Stimulated activated CD4-positive, alpha-beta T cell treated with anti-CD3 and anti-CD28 coated beads, Interleukin-4, amount 100 ng/mL, for 4 hours (primary cell): Measurements from ENCODE around the gene PDE10A.

Experiments used
- DNase-seq, 2 experiments: peaks; one replicate each; pipeline ENCODE4 v3.0.0-alpha.2; 2020

The PDE10A gene

DNA sequence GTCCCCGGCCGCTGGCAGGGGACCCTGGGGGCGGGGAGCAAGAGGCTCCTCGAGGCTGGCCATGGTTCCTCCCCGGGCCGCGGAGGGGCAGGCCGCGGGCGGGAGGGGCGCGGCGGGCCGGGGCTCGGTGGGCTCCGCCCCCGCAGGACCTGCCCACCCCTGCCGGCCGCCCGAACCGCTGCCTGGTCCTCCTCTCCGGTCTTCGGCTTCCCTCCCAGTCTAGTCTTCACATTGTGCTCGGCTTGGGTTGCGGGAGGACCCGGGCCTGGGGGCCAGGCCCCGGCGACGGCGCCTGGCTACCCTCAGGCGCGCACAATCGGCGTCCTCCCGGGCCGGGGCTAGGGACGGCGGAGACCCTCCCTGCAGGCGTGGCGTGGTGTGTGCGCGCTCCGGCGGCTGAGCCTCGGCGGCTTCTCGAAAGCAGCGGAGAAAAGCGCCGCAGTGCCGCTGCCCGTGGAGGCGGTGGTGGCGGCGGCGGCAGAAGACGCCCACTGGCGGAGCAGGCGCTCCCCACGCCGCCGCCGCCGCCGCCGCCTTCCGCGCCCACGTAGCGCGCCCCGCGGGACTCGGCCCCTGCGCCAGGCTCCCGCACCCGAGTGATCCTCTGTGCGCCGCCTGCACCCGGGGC lies at the start of gene PDE10A:
PDE10A (minus strand) TSS at position 493 of the 628 bp plus-strand sequence; CDS start at position 63, 430 bp downstream.
- DNase-seq, result no peak

- no peak for DNase-seq
These were observed 46.0 kb upstream of the PDE10A start for GRCh38 chr6:165708985-165709576.

- DNase-seq, result no peak
These were observed 44.2 kb upstream of the PDE10A start for GRCh38 chr6:165707067-165707853.

DNA sequence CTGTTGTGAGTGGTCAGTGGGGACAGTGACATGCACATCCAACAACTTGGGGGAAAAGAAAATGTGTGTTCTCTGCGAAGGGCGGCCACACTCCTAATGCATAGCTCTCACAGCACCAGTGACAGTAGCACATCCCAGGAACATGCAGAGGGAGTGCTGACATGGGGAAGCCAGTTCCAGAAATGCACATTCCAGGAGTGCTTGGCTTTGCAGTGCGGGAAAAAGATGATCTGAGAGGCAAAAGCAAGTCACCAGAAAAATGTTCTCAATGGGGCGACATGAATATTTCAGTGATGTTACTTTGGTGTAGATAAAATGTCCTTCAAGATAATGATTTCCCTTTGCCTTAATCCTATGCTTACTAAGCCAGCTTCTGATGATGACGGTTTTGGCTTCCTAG lies 42.9 kb upstream of the PDE10A start:
- DNase-seq, result no peak

GRCh38 chr6:165704045-165704748 lies 41.2 kb upstream of the PDE10A start:
- DNase-seq, result no peak

GRCh38 chr6:165702669-165703068 lies 39.6 kb upstream of the PDE10A start:
- DNase-seq, result no peak

GRCh38 chr6:165701564-165702354 lies 38.7 kb upstream of the PDE10A start:
- DNase-seq, result no peak

GRCh38 chr6:165701005-165701404 lies 38.0 kb upstream of the PDE10A start:
- no peak for DNase-seq

- no peak for DNase-seq
These were observed 35.8 kb upstream of the PDE10A start for GRCh38 chr6:165698868-165699267.

DNA sequence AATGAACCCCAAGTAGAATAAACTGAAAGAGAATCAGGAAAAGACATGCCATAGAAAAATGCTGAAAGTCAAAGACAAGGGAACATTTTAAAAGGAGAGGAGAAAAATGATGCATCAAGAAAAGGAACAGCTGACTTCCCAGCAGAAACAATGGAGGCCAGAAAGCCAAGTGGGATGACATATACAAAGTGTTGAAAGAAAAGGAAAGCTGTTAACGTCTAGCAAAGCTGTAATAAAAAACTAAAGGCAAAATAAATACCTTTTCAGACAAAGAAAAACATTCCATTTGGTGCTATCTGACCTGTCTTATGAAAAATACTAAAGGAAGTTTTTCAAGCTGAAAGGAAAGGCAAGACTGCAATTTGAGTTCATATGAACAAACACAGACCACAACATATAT lies 34.1 kb upstream of the PDE10A start:
- no peak for DNase-seq

DNA sequence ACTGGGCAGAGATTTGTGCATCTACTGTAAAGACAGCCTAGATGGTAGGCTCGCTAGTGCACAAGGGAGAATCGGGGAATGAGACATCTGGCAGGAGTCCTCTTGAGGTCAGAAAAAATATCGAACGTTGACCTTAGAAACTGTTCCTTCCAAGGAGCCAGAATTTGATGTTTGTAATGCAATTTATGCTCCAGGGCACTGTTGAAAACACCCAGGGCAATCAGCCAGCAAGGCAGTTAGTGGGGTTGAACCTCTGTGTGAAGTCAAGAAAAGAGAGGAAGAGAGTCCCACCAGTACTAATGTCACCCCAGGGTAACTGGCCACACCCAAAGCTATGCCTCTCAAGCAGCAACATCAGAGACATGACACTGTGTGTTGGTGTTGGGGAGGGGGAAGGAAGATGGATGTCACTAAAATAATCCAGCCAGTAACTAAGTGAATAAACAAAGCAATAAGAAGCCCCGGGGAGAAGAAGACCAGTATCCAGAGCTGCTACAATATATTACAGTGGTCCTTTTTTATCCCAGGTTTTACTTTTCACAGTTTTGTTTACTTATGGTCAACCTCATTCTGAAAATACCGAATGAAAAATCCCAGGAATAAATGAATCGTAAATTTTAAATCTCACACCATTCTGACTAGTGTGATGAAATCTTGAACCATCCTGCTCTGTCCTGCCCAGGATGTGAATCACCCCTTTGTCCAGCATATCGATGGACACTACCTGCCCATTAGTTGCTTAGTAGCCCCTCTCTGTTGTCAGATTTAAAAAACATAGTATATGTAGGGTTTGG lies 32.9 kb upstream of the PDE10A start:
- no peak for DNase-seq

GRCh38 chr6:165694296-165694695 lies 31.3 kb upstream of the PDE10A start:
- DNase-seq, result no peak

- DNase-seq, result no peak
These were observed 29.1 kb upstream of the PDE10A start for GRCh38 chr6:165692106-165692653.

GRCh38 chr6:165689699-165690098 lies 26.7 kb upstream of the PDE10A start:
- DNase-seq, result no peak

DNA sequence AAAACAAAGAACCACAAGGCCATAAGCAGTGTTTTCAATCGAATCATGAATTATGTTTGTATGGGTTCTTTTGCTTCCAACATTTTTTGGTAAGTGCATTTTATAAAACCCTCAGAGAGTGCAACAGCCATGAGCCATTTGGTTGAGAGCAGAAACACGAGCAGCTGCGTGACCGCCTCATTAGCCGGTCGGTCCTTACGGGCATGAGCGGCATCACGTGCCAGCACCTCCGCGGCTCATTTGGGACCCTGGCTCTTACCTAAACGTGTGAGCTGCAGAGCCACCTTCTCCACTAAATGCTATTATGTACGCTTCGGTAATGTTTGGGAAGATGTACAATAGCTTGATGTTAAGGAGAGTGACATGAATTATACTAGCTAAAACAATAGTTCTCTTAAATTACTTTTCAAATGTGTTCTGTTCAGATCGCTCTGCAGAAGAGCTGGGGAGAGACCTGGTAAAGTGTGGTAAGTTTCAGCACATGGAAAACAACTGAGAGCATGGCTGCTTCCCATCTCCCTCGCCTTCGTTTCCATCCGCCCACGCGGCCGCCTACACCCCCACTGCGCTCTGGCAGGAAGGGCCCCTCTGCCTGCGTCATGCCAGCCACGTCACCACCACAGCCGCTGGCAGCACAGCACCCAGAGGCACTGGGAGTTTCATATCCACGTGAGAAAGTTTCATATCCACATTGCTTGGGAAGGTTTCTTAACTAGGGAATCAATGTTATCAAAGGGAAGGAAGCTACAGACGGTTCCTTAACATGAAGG lies 23.7 kb upstream of the PDE10A start:
- DNase-seq, result no peak

- no peak for DNase-seq
These were observed 22.3 kb upstream of the PDE10A start for GRCh38 chr6:165685302-165685701.

- no peak for DNase-seq
These were observed 21.3 kb upstream of the PDE10A start for GRCh38 chr6:165684333-165684732.

- DNase-seq, result no peak
These were observed 17.9 kb upstream of the PDE10A start for GRCh38 chr6:165680975-165681374.

DNA sequence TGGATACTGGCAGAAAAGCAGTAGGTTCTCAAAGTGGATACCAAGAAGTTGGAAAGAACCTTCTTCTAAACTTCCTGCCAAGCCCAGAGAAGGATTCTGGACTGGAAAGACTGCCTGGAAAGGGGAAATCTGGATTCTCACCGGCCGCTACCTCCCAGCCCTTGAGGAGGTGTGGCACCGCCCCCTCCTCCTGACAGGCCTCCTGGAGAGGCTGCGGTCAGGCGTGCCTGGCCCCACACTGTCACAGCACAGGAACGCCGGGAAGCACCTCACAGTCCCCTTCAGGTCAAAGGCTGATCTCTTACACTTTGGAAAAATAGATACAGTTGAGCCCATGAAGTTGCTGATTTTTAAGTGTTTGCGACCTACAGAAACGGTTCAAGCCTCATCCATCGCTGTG lies 16.3 kb upstream of the PDE10A start:
- DNase-seq, result no peak

DNA sequence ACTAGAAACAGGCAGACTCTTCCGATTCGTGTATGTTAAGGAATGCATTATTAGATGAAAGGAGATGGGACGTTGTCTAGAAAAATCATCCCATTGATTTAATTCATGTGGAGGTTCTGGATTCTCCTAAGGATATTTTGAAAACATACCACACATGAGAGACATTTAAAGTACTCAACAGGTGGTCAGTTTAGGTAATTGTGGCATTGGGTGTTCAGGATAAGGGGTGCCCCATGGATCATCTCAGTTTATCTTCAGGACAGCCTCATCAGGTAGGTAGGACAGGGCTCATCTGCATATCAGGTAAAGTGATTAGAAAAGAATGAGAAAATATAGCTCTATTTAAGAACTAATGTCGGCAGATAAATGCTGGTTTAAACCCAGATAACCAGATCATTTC lies 15.9 kb upstream of the PDE10A start:
- no peak for DNase-seq

GRCh38 chr6:165678429-165678828 lies 15.4 kb upstream of the PDE10A start:
- no peak for DNase-seq
